Measurements from ENCODE around the gene LONP2.
"Not testable (repeated sequence)": the region's sequence is repeated elsewhere in the genome, so short reads cannot be mapped to it uniquely, and the experiment has no call there.

LONP2 gene

GRCh38 chr16:48329138-48329537 is 85.0 kb downstream of the LONP2 start:
- FAIRE-seq (no peak), DNase-seq (ENCODE audit: insufficient read length, low spot score) (no peak)

- no peak for DNase-seq (ENCODE audit: insufficient read length, low spot score)
- no peak for FAIRE-seq
Observed at GRCh38 chr16:48330189-48330840, 86.2 kb downstream of the LONP2 start.

GRCh38 chr16:48330841-48331192 is 86.7 kb downstream of the LONP2 start:
- FAIRE-seq (no peak), DNase-seq (ENCODE audit: insufficient read length, low spot score) (no peak)

GRCh38 chr16:48332978-48333377 is 88.9 kb downstream of the LONP2 start:
- DNase-seq (ENCODE audit: insufficient read length, low spot score) (no peak), FAIRE-seq (no peak)

- DNase-seq (ENCODE audit: insufficient read length, low spot score) (no peak), FAIRE-seq (no peak)
Observed at GRCh38 chr16:48334325-48334724, 90.2 kb downstream of the LONP2 start.

GRCh38 chr16:48335961-48336360 is 91.9 kb downstream of the LONP2 start:
- DNase-seq (ENCODE audit: insufficient read length, low spot score): no peak

GRCh38 chr16:48340054-48340453 is 96.0 kb downstream of the LONP2 start:
- DNase-seq (ENCODE audit: insufficient read length, low spot score) (no peak), FAIRE-seq (no peak)

More at GRCh38 chr16:48335961-48336360, 91.9 kb downstream of the LONP2 start:
- no peak for FAIRE-seq

GRCh38 chr16:48342591-48342990 is 98.5 kb downstream of the LONP2 start:
- FAIRE-seq: no peak

GRCh38 chr16:48347191-48347865 is 103.2 kb downstream of the LONP2 start:
- no peak for FAIRE-seq

More at GRCh38 chr16:48342591-48342990, 98.5 kb downstream of the LONP2 start:
- no peak for DNase-seq (ENCODE audit: insufficient read length, low spot score)

GRCh38 chr16:48347980-48348379 is 103.9 kb downstream of the LONP2 start:
- DNase-seq (ENCODE audit: insufficient read length, low spot score): no peak
- FAIRE-seq: no peak

More at GRCh38 chr16:48347191-48347865, 103.2 kb downstream of the LONP2 start:
- no peak for DNase-seq (ENCODE audit: insufficient read length, low spot score)

GRCh38 chr16:48350736-48351135 is 106.6 kb downstream of the LONP2 start:
- DNase-seq (ENCODE audit: insufficient read length, low spot score) (no peak), FAIRE-seq (no peak)

GRCh38 chr16:48352648-48353390 is 108.7 kb downstream of the LONP2 start:
- DNase-seq (ENCODE audit: insufficient read length, low spot score): no peak
- FAIRE-seq: no peak

- DNase-seq (ENCODE audit: insufficient read length, low spot score) (peak; percentile 71), FAIRE-seq (peak; percentile 74)
Observed at GRCh38 chr16:48353565-48354163, 109.6 kb downstream of the LONP2 start.

GRCh38 chr16:48354385-48354784 is 110.3 kb downstream of the LONP2 start:
- not testable (repeated sequence) for FAIRE-seq; DNase-seq (ENCODE audit: insufficient read length, low spot score)

GRCh38 chr16:48354877-48355855 is 111.1 kb downstream of the LONP2 start:
- FAIRE-seq (no peak), DNase-seq (ENCODE audit: insufficient read length, low spot score) (no peak)

- FAIRE-seq (no peak), DNase-seq (ENCODE audit: insufficient read length, low spot score) (no peak)
Observed at GRCh38 chr16:48356633-48357376, 112.7 kb downstream of the LONP2 start.

- FAIRE-seq (no peak), DNase-seq (ENCODE audit: insufficient read length, low spot score) (no peak)
Observed at GRCh38 chr16:48358419-48358818, 114.3 kb downstream of the LONP2 start.

GRCh38 chr16:48359983-48360382 is 115.9 kb downstream of the LONP2 start:
- DNase-seq (ENCODE audit: insufficient read length, low spot score): no peak
- FAIRE-seq: no peak

GRCh38 chr16:48361012-48361411 is 116.9 kb downstream of the LONP2 start:
- no peak for DNase-seq (ENCODE audit: insufficient read length, low spot score)
- FAIRE-seq: no peak
